Hematopoietic multipotent progenitor cell (in vitro differentiated cells): ENCODE data around the gene CADPS2. TPM values are rescaled to one million over a fixed set of nuclear protein-coding genes. Genes with fewer than 3 reads are reported as not detected.

Experiments
- DNase-seq, 3 donors: peaks; one replicate each; pipeline ENCODE4 v3.0.0-alpha.2; 2011 to 2015; ENCODE audit warnings: low read depth in 2 of 3, low spot score in 2 of 3
- total RNA-seq: library from RNA; depleted of rRNA; stranded (reverse); fragments of >200 nt; gene quantifications from one replicate; pipeline ENCODE4 v1.2.3, GENCODE V29; 2012

Gene CADPS2
- under 0.01 TPM for total RNA-seq

DNA sequence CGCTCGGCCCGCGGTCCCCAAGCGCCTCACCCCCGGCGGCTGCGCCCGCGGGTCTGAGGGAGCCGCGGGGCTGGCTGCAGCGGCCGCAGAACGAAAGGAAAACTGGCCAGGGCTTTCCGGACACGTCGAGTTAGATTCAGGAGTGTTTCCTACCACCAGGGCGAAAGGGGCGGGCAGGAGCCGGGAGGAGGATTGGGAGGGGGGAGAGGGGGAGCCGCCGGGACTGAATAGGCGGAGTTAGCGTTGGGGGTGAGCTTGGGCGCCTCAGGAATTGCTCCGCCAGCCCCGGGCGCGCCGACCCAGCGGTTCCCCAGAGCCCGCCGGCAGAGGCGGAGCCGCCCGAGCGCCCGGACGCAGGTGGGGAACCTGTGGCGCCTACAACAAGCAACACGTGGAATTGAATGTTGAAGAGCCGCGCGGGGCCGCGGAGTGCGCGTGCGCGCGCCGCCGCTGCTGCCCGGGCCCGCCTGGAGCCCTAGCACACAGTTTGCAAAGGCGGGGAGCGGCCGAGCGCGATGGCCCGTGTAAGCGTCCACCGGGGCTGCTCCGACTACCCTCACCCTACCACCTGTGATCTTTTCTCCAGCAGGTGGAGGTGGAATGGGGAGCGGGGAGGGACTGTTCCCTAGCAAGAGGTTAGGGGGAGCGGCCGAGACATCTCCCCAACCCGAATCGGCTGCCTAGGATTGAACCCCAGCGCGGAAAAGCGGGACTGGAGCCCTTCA, at the start of gene CADPS2:
CADPS2 (minus strand) TSS at position 104 of the 725 bp plus-strand sequence. CDS start 123 bp downstream, outside the sequence.
- DNase-seq, result peak in 2 of 3 donors; percentile 46 to 48

DNA sequence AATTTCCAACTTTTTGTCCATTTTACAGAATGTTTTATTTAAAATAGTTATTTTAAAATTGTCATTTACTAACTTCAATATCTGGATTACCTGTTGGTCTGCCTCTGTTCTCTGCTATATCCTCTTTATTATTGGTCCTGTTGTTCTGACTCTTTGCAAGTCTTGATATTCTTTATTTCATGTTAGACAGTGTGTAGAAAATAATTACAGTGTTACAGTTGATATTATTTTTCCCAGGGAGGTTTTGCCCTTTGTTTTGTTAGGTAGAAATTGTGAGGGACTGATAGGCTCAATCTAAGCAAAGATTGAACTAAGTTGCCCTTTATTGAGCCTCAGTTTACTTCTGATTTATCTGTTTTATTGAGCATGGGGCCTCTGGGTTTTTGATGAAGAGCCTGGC, 49.4 kb upstream of the CADPS2 start:
- DNase-seq, result no peak

DNA sequence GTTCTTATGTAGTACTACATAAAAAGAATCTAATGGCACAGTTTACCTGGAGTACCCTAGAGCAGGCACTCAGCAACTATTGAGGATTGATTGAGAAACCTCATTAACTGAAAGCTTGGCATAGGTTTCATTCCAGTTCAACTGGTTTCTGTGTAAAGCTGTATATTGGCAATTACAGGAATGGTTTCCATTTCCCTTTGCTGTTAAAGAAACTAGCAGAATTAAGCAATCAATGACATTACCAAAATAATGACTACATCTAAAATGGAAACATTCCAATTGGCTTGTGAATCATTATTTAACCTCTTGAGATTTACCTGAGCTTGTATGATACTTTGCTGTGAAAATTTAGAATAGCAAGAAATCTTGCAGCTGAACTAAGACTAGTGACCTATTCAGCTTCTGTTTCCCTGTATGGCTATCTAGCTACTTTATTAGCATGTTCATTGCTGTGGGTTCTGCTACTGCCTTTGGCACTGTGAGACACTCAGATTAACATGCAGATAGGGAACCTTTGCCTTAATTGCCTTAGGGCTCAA, 33.5 kb upstream of the CADPS2 start:
- no peak for DNase-seq

DNA sequence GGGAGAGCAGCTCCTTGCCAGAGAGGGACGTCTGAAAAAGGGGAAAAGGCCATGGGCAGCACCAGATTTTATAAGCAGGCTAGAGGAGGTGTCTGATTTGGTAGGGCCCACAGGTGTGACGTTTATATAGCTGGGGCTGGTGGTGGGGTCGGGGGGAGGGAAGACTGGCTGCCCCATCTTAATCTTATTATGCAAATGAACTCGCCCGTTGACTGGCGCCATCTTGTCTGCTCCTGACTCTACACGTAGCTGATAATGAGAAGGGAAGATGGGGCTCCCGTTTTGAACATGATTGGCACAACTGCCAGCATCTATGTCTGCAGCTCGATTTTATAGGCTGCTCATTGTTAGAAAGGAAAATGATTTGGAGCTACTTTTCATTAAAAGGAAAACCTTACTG, 28.6 kb upstream of the CADPS2 start:
- no peak for DNase-seq

DNA sequence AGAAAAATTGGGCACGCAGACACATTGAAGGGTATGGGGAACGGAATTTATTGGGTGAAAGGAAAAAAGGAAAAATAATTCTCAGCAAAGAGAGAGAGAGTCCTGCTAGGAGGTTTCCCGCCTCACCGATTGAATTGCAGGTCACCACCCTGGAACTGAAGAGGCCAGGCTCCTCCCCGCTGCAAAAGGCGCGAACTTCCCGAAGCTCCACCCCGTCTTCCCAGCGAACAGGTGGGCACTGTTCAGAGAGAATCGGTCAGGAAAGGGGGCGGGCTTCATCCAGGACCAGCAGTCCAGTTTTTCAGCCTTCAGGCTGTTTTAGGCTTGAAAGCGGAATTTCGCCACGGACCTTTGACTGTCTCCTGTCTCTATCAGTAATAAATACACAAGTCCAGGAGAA, 27.3 kb upstream of the CADPS2 start:
- no peak for DNase-seq

DNA sequence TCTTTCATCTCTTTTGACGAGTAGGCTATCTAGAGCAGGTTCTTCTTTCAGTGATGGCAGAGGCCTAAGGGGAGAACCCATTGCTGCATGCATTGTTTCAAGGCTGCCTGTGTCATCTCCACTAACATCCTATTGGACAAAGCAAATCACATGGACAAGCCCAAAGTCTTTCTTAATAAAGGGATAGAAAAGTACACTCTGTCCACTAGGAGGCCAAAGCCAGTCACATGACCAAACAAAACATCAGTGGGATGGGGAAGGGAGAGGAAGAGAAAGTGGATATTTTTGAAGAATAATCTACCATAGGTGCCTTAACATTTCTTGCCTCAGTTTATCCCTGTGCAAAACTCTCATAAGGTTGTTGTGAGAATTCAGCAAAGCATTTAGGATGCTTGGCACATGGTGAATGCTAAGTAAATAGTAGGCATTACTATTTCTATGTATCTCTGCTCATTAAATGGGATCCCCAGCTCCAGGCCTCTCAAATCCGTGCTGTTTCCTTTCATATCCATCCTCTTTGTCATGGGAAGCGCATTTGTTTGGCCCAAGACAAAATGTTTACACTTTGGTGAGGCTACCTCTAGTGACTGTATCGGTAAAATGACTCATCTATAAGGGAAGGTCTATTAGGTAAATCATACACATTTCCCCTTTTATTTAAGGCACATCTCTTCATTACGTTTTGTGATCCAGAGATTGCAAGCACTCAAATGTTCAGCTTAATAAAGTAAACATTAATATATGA, 16.7 kb upstream of the CADPS2 start:
- DNase-seq, result no peak

DNA sequence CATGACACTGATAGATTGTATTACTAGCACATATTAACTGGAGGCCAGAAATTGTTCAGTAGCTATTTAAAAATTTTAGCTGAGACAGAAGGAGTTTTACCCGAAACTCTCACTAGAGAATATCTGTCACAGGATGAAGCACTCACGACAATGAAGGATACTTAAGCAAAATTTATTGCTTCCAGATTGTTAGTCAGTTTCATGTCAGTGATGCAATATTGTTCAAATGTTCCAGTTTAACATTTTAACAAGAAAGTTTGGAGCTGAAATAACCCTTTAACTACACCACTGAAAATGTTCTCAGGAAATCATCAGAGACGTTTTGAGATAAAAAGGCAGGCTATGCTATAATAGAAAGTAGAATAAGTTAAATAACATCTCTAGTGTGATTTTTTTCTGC, 15.0 kb upstream of the CADPS2 start:
- DNase-seq, result no peak

DNA sequence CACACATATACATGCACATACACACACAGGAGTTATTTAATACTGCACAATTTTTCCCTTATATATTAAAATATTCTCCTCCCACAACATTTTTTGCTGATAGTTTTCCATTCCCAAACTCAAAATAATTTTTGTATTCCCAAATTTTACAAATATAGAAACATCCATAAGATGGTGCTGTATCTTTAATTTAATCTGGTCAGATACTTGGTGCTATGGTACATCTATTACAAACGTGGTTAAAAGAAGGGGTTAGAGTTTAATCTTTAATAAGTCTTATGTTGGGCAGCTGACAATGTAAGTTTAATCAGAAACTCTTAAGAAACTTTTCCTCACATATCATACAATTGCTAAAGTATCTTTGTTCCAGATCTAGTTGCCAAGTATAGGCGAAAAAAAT, 10.2 kb upstream of the CADPS2 start:
- no peak for DNase-seq

DNA sequence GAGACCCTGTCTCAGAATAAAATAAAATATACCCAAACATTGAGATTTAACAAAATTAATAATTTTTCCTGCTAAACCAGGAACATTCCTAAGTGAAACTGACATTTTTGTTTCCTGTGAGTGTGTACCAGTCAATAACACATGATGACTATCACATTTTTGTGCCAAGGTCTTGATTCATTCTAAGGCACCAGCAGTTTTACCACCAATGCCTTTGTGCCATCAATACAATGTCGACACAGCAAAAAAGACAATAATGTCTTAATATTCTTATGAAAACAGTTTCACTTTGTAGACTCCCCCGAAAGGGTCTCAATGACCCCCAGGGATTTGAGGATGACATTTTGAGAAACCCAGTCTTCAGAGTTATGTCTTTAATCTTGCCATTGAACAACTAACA, 7.2 kb upstream of the CADPS2 start:
- no peak for DNase-seq

DNA sequence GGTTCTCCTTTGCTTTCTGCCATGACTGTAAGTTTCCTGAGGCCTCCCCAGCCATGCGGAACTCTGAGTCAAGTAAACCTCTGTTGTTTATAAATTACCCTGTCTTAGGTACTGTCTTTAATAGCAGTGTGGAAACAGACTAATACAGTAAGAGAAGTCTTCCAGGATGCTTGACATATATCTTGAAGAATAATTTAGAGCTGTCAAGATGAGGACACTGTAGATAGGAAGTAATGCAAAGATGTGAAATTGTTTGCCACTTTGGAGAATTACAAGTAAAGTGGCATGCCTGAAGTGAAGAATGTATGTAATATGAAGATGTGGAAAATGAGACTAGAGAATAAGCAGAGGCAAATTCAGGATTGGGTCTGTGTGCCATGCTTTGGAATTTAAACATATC, 2.9 kb upstream of the CADPS2 start:
- no peak for DNase-seq

DNA sequence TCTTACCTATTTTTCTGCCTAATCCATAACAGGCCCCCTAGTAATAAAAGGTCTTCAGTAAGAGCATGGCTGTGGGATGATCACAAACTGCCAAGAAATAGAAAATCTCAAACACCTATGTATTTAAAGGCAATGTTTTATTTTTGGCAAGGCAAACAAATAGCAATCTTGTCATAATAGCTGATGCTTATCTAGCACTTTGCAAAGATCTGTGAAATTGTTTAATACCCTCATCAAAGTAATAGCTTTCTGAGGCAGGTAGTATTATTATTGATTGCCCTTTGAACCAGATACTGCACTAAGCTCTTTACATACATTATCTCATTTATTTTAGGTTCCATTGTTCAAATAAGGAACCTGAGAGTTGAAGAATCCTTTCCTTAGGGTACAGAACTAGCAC, 1.6 kb upstream of the CADPS2 start:
- no peak for DNase-seq

DNA sequence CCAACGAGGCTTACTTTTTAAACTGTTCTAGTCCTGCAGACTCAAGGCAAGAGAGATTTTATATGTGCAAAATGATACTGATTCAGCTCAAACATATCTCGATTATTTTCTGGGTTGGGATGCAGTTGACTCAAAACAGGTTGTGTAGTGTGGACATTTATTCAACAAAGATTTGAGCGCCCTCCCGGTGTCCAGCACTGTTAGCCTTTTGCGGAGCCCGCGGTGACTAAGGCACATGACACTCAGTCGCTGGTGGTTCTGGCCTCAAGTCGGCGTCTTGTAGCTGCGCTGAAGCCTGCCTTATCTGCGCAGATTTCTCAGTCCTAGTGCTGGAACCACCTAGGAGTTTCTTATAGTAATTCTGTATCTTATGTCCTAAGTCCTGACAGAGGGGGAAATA, 938 bp upstream of the CADPS2 start:
- peak in 2 of 3 donors; percentile 26 to 28 for DNase-seq

DNA sequence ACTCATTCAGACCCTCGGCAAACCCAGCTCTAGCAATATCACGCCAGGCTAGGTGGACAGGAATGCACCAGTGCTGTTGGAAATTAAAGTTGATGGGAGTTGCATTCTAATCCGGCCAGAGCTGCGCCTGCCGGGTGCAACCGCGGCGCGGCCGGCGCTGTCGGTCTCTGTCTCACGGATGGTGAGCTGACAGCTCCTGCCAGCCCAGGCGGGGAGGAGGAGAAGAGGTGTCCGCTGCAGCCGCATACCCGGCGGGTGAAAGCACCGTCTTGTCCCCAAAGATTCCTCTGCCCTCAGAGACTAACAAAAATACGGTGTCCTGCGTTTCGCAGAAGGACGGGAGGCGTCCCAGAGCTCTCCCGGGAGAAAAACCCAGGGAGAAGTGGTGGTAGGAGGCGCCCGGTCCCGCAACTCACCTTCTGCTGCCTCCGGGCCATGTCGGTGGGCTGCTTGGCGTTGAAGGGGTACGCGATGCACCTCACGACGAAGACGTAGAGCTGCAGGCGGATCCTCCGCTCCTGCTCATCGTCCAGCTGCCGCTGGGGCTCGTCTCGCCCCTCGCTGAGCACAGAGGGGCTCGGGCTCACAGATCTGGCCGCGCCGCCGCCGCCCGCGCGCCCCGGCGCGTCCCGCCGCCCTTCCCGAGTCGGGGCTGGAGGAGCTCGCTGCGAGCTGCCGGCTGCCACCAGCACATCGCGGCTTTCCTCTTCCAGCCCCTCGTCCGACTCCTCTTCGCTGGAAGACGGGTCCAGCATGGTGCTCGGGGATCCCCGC, 490 bp downstream of the CADPS2 start:
- DNase-seq, result peak in 2 of 3 donors; percentile 15 to 31

DNA sequence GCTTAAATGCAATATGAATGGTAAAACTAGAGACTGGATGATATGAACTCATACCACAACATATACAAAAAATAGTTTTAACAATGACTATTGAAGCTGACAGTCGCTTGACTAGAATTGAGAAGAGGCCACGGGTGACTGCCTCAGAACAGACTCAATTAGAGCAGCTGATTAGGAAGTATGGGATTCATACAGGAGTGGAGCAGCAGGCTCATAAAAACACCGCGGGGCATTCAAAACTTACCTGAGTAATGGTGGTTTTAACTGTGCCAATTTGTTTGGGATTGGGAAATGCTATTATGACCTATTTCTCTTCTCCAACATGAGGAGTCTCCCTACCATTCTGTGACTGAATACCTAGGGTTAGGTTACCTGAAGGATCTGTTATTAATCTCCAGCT, 2.1 kb downstream of the CADPS2 start:
- DNase-seq, result no peak

DNA sequence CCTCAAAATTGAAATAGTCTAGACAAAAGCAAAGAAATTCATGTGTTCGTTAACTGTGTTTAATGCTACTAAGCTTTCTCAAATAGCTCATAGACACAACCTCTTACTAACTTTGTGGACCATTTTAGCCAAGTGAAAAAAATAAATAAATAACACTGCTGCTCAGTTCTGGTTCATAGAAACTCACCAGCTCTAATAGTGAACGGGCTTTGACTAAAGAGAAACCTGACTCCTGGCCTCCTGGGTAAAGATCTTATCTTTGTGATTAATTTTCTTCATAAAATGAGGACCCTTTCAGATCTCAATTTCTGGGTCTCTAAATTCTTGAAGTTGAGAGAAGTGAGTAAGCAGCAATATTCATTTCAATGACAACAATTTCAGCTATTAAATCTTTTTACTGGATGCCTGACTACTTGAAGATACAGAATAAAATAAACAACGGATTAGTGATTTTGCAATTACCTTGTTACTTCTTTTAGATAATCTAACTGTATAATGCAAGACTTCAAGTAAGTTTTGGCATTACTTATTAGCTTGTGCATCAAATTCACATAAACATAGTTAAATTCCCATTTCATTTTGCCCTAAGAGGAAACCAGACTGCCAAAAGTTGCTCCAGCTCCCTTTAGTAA, 3.1 kb downstream of the CADPS2 start:
- no peak for DNase-seq

DNA sequence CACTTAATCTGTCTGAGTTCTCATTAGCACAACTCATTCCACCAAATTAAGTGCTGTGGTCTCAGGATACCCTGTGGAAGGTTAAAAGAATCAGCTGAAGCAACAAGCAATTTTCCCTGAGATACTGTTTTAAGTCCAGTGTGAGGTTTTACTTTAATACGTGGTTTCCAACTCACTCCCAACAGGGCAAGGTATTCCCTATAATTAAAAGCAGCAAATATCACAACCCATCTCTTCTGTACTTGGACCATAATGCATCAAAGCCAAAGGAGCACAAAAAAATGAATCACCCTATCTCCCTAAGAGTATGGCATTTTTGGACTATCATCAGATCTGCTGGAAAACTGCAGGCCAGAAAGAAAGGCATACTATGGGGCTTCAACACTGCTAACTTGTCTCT, 4.9 kb downstream of the CADPS2 start:
- no peak for DNase-seq

DNA sequence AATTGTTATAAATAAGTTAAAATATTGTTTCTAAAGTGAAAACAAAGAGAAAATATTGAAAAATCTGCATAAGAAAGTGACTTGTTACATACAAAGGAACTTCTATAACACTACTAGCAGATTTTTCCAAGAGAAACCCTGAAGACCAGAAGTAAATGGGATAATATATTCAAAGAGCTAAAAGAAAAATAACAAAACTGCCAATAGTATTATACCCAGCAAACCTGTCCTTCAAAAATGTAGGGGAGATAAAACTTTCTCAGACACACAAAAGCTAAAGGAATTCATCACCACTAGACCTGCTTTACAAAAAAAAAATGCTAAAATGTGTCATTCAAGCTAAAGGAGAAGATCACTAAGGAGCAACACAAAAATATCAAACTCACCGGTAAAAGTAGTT, 17.0 kb downstream of the CADPS2 start:
- DNase-seq, result no peak

DNA sequence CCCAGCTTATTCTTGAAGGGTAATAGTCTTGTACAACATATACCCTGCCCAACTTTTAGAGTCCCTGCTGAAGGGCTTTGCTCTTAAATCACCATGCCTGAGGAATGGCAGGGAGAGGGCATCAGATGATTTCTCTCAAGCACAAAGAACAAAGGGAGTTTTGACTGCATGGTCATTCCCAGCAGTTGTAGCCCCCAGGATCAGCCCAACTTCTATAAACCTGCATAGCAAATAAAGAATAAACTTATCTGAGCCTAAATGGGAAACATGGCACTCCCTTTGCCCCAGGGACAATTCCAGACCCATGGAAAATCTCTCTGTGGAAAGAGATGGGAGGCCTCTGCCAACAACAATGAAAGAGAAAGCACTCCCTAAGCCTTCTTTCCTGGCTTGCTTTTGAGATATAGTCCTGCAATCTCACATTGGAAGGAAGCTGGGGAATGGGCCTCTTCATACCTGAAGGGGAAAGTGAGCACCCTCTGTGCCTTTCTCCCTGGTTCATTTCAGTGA, 18.7 kb downstream of the CADPS2 start:
- no peak for DNase-seq

DNA sequence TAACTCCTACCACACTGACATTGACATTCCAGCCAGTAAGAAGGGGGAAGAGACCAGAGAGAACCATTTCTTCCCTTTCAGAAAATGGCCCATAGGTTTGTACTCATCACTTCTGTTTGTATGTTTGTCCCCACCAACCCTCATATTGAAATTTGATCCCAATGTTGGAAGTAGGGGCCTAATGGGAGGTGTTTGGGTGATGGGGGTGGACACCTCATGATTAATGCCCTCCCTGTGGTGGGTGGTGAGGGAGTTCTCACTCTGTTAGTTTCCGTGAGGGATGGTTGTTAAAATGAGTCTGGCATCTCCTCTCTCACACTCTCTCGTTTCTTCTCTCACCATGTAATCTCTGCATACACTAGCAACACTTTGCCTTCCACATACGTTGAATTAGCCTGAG, 21.4 kb downstream of the CADPS2 start:
- no peak for DNase-seq

DNA sequence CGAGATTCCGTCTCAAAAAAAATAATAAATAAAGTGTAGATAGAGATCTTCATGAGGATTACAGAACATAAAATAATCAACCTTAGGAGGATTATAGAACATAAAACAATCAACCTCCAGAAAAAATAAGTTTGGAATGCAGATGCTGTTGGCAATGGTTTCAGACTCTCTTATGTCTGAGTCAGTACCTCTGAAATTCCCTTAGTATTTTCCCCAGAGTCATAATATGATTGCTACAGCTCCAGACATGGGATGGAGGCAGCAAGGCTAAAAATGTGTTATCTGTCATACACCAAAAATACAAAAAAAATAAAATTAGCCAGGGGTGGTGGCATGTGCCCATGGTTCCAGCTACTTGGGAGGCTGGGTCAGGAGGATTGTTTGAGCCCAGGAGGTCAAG, 22.2 kb downstream of the CADPS2 start:
- DNase-seq, result no peak

DNA sequence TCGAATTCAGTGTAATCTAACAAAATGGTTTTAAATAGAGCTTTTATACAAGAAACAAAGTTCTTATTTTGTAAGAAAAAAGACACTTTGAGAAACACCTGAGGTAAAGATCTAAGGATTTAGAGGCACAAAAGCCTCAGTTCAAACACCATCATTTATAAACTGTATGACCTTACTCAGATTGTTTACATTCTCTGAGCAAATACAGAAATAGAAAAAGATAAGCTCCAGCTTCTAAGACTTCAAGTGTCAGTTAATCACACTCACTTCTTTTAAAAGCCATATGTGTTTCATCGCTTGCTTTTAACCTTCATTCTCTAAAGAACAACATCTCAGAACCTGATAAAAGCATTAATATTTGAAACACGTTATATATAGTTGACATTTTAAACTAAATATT, 27.9 kb downstream of the CADPS2 start:
- DNase-seq, result no peak
